Upper lobe of left lung (tissue), 4 donors: ENCODE measurements around the gene ANXA8L1.
"Not testable (repeated sequence)": the region's sequence is repeated elsewhere in the genome, so short reads cannot be mapped to it uniquely, and the experiment has no call there.

Experiments
- CTCF ChIP-seq, 6 experiments: fragments of 450-650 bp in 4 of 6; fragments of 200-600 bp in 2 of 6; sonication (generic) in 2 of 6; IDR thresholded peaks; one replicate each; pipeline ENCODE4 v1.5.1; 2016 to 2019; ENCODE audit warnings: antibody characterized with exemption in 6 of 6
- EP300 ChIP-seq, 4 donors: sonication (generic); formaldehyde crosslinking; IDR thresholded peaks; one replicate each; pipeline ENCODE4 v1.5.1; 2017; ENCODE audit warnings: antibody characterized with exemption in 4 of 4, control low read depth in 2 of 4
- POLR2A ChIP-seq, 4 donors: fragments of 450-650 bp; IDR thresholded peaks; one replicate each; pipeline ENCODE4 v1.5.1; 2016 to 2017; ENCODE audit warnings: antibody characterized with exemption in 4 of 4, mild to moderate bottlenecking in 2 of 4

GRCh38 chr10:46418283-46418682 lies 42.7 kb downstream of the ANXA8L1 start:
- not testable (repeated sequence) for TF ChIP-seq EP300, POLR2A, CTCF (IDR thresholded peaks at IDR 0.05)
